Measurements from ENCODE around the gene PTBP2. TPM values are rescaled to one million over a fixed set of nuclear protein-coding genes. Genes with fewer than 3 reads are reported as not detected.
"Not testable (repeated sequence)": the region's sequence is repeated elsewhere in the genome, so short reads cannot be mapped to it uniquely, and the experiment has no call there.

Gene PTBP2
- total RNA-seq, 2 experiments from 2014 or later: 36.9 to 46.0 TPM

DNA sequence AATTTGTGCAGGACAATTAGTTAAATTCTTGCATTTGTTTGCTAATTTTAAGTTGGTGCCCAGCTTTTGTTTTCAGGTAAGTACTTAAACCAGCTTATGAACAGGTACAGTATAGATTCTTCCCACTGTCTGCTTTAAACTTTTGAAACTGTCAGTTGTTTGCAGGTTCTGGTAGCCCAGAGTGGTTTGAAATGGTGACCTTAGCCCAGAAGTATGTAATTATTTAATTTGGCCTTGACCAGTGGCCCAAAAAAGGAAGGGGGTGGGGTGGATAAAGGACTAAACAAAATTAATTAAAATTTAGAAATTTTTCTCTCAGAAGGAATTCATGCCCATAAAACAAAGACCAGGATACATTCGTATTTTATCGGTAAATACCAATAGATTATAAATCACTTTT, 69.0 kb downstream of the PTBP2 start:
- H3K9me2 ChIP-seq (ENCODE audit: insufficient read depth, low read length): no peaks in the 10 kb centered on the region
- DNase-seq (ENCODE audit: low spot score): no peak
- no peak overlapping the region for H3K4me3 ChIP-seq (ENCODE audit: low read depth, low read length, poor library complexity, severe bottlenecking)
- no peak overlapping the region for H2AFZ ChIP-seq (ENCODE audit: low read length)
- no peaks in the 10 kb centered on the region for H3K79me2 ChIP-seq (ENCODE audit: insufficient read depth, low read depth, low read length)
- H3K4me2 ChIP-seq (ENCODE audit: low read length): no peak overlapping the region
- peaks cover 90% of the 10 kb centered on the region for H3K36me3 ChIP-seq (ENCODE audit: insufficient read depth, low read length)
- H4K20me1 ChIP-seq (ENCODE audit: insufficient read depth, low read length): no peaks in the 10 kb centered on the region
- POLR2A ChIA-PET: interaction anchor here (1.4 kb wide), 1 partner anchor 23 kb away, joined by 3 read pairs; no protein-coding TSS in a partner anchor
- BruUV-seq (replicated peaks): no TSS peak
- no peaks in the 10 kb centered on the region for H3K9me3 ChIP-seq (ENCODE audit: low read length)
- H3K27ac ChIP-seq (ENCODE audit: low read depth, low read length, poor library complexity, severe bottlenecking): no peak overlapping the region
- TF ChIP-seq CTCF (conservative IDR thresholded peaks at IDR 0.05; ENCODE audit: low read length) (no peak), EZH2phosphoT487 (IDR thresholded peaks at IDR 0.05; ENCODE audit: borderline replicate concordance, low read depth, low read length) (no peak)
- H3K4me1 ChIP-seq (ENCODE audit: insufficient read depth, low read length, poor library complexity, severe bottlenecking): no peaks in the 10 kb centered on the region
- CTCF ChIA-PET (ENCODE audit: unreplicated experiment): no interaction called here
- intact Hi-C loops (cut with micrococcal nuclease; ENCODE audit: unreplicated experiment): no loop called here

DNA sequence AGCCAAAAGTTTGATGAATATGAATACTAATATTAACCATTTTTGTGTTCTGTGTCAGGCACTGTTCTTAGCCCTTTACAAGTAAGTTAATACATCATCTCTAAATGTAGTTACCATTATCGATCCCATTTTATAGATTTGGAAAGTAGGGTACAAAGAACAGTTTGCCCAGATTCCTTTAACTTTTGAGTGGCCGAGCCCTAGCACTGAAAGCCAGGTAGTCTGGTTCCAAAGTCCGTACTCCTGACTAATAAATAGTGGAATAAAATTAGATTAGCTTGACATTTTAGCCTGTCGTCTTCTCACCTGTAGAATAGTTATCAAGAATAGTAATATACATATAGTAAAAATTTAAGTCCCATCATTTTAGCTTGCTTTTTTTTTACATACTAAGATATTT, 70.6 kb downstream of the PTBP2 start:
- Histone ChIP-seq H3K27ac (ENCODE audit: low read depth, low read length, poor library complexity, severe bottlenecking) (no peak overlapping the region), H3K79me2 (ENCODE audit: insufficient read depth, low read depth, low read length) (no peaks in the 10 kb centered on the region), H4K20me1 (ENCODE audit: insufficient read depth, low read length) (no peaks in the 10 kb centered on the region), H3K36me3 (ENCODE audit: insufficient read depth, low read length) (peaks cover 89% of the 10 kb centered on the region), H3K9me2 (ENCODE audit: insufficient read depth, low read length) (no peaks in the 10 kb centered on the region), H3K9me3 (ENCODE audit: low read length) (no peaks in the 10 kb centered on the region), H3K4me1 (ENCODE audit: insufficient read depth, low read length, poor library complexity, severe bottlenecking) (no peaks in the 10 kb centered on the region), H3K4me3 (ENCODE audit: low read depth, low read length, poor library complexity, severe bottlenecking) (no peak overlapping the region), H2AFZ (ENCODE audit: low read length) (no peak overlapping the region), H3K4me2 (ENCODE audit: low read length) (no peak overlapping the region)
- ChIA-PET POLR2A (interaction anchor here (0.6 to 1.1 kb wide), 2 partner anchors 9 to 18 kb away, joined by 3 read pairs; no protein-coding TSS in a partner anchor), CTCF (ENCODE audit: unreplicated experiment) (no interaction called here)
- TF ChIP-seq EZH2phosphoT487 (IDR thresholded peaks at IDR 0.05; ENCODE audit: borderline replicate concordance, low read depth, low read length) (no peak), CTCF (conservative IDR thresholded peaks at IDR 0.05; ENCODE audit: low read length) (no peak)
- no TSS peak for BruUV-seq (replicated peaks)
- no peak for DNase-seq (ENCODE audit: low spot score)
- intact Hi-C loops (cut with micrococcal nuclease; ENCODE audit: unreplicated experiment): no loop called here

- BruUV-seq (replicated peaks); H3K4me3 ChIP-seq (ENCODE audit: low read depth, low read length, poor library complexity, severe bottlenecking); H3K27ac ChIP-seq (ENCODE audit: low read depth, low read length, poor library complexity, severe bottlenecking); intact Hi-C loops (cut with micrococcal nuclease; ENCODE audit: unreplicated experiment); H3K9me2 ChIP-seq (ENCODE audit: insufficient read depth, low read length); DNase-seq (ENCODE audit: low spot score); H4K20me1 ChIP-seq (ENCODE audit: insufficient read depth, low read length); H3K9me3 ChIP-seq (ENCODE audit: low read length); POLR2A ChIA-PET; CTCF ChIA-PET (ENCODE audit: unreplicated experiment); H3K4me2 ChIP-seq (ENCODE audit: low read length); H3K79me2 ChIP-seq (ENCODE audit: insufficient read depth, low read depth, low read length); H2AFZ ChIP-seq (ENCODE audit: low read length); H3K4me1 ChIP-seq (ENCODE audit: insufficient read depth, low read length, poor library complexity, severe bottlenecking): not testable (repeated sequence)
- peaks cover 44% of the 10 kb centered on the region for H3K36me3 ChIP-seq (ENCODE audit: insufficient read depth, low read length)
These were observed 80.1 kb downstream of the PTBP2 start for GRCh38 chr1:96801696-96802095.
